A172 (cell line): ENCODE data around the gene SPATA3. TPM values are rescaled to one million over a fixed set of nuclear protein-coding genes. Genes with fewer than 3 reads are reported as not detected.
A peak's percentile ranks its signal among the peaks of the same experiment; 100 is the strongest.

Source experiments
- DNase-seq: peaks from one replicate; pipeline ENCODE4 v3.0.0-alpha.2; 2015; ENCODE audit warnings: low spot score
- total RNA-seq: library from RNA; depleted of rRNA; stranded (reverse); fragments of >200 nt; shearing (Covaris generic); gene quantifications from 2 replicates; pipeline ENCODE4 v1.2.3, GENCODE V29; 2014; rRNA removed

Gene SPATA3
- total RNA-seq, result not detected in 2 replicates

GRCh38 chr2:230995821-230996220, at the start of gene SPATA3:
Gene SPATA3 (plus strand): TSS chr2:230996121. CDS start chr2:230996234, 113 bp downstream.
- no peak for DNase-seq

- no peak for DNase-seq
Observed at GRCh38 chr2:230946429-230947234, 49.3 kb upstream of the SPATA3 start.

GRCh38 chr2:230947235-230947576, 48.7 kb upstream of the SPATA3 start:
- no peak for DNase-seq

GRCh38 chr2:230947908-230948365, 48.0 kb upstream of the SPATA3 start:
- no peak for DNase-seq

DNA sequence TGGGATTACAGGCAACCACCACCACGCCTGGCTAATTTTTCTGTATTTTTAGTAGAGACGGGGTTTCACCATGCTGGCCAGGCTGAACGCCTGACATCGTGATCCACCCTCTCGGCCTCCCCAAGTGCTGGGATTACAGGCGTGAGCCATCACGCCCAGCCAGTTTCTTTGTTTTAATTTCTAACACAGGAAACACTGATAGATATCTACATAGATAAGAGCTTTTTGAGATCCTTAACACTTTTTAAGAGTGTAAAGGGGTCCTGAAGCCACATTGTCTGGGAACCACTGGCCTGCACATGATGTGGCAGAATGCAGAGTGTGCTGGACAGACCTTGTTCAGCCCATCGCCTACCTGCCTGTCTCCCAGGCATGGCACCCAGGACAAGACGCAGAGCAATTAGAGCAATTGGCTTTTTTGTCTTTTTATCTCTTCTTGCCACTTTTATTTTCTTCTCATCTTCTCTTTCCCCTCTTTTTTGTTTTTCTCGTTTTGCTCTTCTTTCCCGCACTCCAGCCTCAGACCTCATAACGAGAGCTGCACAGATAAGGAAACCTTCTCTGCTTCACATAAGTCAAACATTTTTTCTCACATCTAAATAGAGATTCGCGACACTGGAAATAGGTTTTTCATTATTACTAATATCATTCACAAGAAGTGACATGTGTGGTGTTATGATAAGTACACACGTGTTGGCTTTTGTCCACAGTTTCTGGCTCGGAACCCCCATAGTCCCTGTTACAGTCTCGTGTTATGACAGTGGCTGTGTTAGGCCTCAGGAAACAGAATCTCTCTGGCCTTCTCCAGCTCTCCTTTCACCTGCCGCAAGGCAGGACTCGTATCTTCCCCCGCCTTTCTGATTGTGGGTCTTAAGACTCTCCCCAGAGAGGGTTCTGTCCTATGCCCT, 45.7 kb upstream of the SPATA3 start:
- DNase-seq, result no peak

- DNase-seq, result no peak
Observed at GRCh38 chr2:230950874-230951339, 45.0 kb upstream of the SPATA3 start.

DNA sequence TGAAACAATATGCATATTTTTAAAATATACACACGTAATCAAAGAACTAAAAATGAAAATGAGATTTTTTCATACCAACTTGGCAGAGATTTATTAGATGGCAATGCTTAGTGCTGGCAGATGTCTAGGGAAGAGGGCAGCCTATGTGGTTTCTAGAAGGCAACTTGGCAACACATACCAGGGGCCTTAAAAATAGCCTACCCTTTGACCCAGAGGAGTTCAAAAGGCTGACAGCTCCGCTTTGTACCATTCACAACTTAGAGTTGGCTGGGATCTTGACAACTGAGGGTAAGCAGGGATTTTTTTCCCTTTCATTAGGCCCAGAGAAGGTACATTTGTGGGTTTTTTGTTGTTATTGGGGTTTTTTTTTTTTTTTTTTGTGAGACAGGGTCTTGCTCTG, 44.5 kb upstream of the SPATA3 start:
- no peak for DNase-seq

- DNase-seq, result no peak
Observed at GRCh38 chr2:230952226-230952956, 43.5 kb upstream of the SPATA3 start.

GRCh38 chr2:230953845-230954244, 42.1 kb upstream of the SPATA3 start:
- no peak for DNase-seq

- DNase-seq, result no peak
Observed at GRCh38 chr2:230954746-230955145, 41.2 kb upstream of the SPATA3 start.

GRCh38 chr2:230955163-230955737, 40.7 kb upstream of the SPATA3 start:
- DNase-seq, result no peak

GRCh38 chr2:230956827-230957755, 38.8 kb upstream of the SPATA3 start:
- DNase-seq, result peak; percentile 81

- DNase-seq, result no peak
Observed at GRCh38 chr2:230957756-230958391, 38.0 kb upstream of the SPATA3 start.

DNA sequence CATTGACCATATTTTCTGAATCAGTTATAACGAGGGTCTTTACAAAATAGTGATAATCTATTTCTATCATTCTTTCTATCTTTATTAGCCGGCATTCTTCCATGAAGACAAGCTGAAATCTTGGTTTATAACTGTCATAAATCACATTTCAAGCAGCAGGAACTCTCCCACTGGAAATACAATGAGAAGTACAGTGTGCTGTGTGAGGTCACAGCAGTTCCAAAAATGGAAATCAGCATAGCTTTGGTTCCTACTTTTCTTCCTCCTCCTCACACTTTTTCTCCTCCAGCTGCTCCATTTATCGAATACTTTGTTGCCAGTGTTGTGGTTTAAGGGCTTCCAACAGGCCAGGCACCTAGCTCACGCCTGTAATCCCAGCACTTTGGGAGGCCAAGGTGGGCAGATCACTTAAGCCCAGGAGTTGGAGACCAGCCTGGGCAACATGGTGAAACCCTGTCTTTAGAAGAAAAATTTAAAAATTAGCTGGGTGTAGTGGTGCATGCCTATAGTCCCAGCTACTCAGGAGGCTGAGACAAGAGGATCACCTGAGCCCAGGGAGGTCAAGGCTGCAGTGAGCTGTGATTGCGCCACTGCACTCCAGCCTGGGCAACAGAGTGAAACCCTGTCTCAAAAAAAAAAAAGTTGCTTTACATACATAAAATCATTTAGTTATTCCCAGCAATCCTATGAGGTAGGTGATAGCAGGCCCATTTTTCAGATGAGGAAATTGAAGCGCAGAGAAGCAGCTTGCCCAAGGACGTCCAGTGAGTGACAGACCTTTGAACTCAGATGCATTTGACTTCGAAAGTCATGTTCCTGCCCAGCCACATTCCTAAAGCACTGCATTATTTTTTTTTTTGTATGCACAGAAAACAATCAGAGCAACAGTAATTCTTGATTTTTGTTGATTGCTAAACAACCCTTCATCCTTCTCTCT, 36.8 kb upstream of the SPATA3 start:
- DNase-seq, result no peak

DNA sequence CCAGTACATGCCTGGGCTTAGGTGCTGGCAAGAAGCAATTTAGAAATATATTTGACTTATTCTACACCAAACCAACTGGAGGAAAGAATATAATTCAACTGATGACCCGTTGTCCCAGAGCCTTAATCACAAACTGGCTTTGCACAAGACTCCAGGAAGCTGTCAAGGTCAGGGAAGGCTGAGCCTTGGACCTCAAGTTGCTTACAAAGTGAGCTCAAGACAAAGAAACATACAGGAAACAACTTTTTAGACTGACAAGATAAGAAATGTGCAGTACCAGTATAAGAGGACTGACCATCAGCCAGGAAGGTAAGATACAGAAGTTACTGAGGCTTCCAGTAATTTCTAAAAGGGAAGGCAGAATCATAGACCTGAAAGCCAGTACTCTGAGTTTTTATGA, 35.9 kb upstream of the SPATA3 start:
- DNase-seq, result no peak

GRCh38 chr2:230961091-230961491, 34.8 kb upstream of the SPATA3 start:
- DNase-seq, result peak; percentile 56

DNA sequence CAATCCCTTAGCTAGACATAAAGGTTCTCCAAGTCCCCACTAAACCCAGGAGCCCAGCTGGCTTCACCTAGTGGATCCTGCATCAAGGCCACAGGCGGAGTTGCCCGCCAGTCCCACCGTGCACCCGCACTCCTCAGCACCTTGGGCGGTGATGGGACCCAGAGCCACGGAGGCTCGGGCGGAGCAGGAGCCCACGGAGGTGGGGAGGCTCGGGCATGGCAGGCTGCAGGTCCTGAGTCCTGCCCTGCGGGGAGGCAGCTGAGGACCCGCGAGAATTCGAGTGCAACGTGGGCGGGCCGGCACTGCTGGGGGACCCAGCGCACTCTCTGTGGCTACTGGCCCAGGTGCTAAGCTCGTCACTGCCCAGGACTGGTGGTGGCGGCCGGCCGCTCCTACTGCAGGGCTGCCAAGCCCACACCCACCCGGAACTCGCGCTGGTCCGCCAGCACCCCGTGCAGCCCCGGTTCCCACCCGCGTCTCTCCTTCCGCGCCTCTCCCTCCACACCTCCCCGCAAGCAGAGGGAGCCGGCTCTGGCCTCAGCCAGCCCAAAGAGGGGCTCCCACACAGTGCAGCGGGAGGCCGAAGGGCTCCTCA, 31.7 kb upstream of the SPATA3 start:
- no peak for DNase-seq

- DNase-seq, result no peak
Observed at GRCh38 chr2:230967113-230967512, 28.8 kb upstream of the SPATA3 start.
